Lower lobe of right lung (tissue), 2 donors: ENCODE measurements around the gene RAB40A. TPM values are rescaled to one million over a fixed set of nuclear protein-coding genes. Genes with fewer than 3 reads are reported as not detected.

Experiments
- ATAC-seq, 2 donors: fragments of 200-7000 bp; cut with Tn5 transposase; one replicate each; pipeline ENCODE4 v1.9.1; 2020 to 2022; ENCODE audit warnings: mild to moderate bottlenecking in 2 of 2, moderate library complexity in 2 of 2
- DNase-seq: peaks from one replicate; pipeline ENCODE4 v3.0.0-alpha.2; 2020
- H3K27ac ChIP-seq: fragments of 200-600 bp; one replicate; pipeline ENCODE4 v1.8.0; 2022
- H3K27me3 ChIP-seq: fragments of 200-600 bp; one replicate; pipeline ENCODE4 v1.8.0; 2022; ENCODE audit warnings: low read depth
- H3K36me3 ChIP-seq: fragments of 200-600 bp; one replicate; pipeline ENCODE4 v1.8.0; 2022; ENCODE audit warnings: mild to moderate bottlenecking
- H3K4me1 ChIP-seq: fragments of 200-600 bp; one replicate; pipeline ENCODE4 v1.8.0; 2022
- H3K4me3 ChIP-seq: fragments of 200-600 bp; one replicate; pipeline ENCODE4 v1.8.0; 2022; ENCODE audit warnings: mild to moderate bottlenecking
- H3K9me3 ChIP-seq: fragments of 200-600 bp; one replicate; pipeline ENCODE4 v1.8.0; 2022
- intact Hi-C: fragments of 100-400 bp; cut with DNase I; formaldehyde crosslinking; loops from one replicate; pipeline ENCODE4 v1.11.0; 2022
- total RNA-seq: library from RNA; stranded (reverse); fragmentation: NEBNext Ultra II Directional; extraction: Animal tissue kit (Norgen Biotek cat#: 25700); gene quantifications from one replicate; pipeline ENCODE4 v1.2.1, GENCODE V29; 2021
- TF ChIP-seq, protein P1 (sequence below): fragments of 200-600 bp; IDR thresholded peaks from one replicate; pipeline ENCODE4 v1.8.0; 2022; ENCODE audit warnings: antibody characterized with exemption, mild to moderate bottlenecking
- donor health status: DM: no; HTN: yes; CAD: no; lungs with severe emphysema.

RAB40A gene
- total RNA-seq, 1 donor from 2014 or later = 0.53 TPM

DNA sequence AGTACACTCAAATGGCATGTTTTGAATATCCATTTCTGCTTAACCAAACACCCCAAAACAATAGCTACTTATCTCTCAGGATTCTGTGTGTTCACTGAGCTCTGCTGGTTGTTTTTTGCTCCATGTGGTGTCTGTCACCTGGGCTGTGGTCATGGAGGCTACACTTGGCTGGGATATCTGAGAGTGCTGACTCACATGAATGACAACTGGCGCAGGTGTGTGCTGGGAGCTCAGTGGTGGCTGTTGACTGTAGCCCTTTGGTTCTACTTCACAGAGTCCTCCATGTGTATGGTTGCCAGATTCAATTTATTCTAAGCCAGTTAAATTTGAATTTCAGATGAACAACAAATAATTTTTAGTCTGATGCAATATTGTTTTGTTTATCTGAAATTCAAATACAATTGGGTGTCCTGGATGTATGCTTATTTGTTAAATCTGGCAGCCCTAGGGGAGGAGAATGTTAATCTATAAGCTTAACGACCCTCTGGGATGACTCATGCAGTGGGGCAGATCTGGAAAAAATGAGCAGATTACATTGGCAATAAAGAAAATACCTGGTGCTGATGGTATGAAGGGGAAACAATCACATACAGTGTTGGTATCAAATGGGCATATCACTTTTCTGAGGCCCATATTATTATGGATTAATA is 37.8 kb upstream of the RAB40A start:
- no peaks in the 10 kb centered on the region for H3K9me3 ChIP-seq
- DNase-seq (no peak), ATAC-seq (no peak)
- intact Hi-C loops = no loop called here
- TF ChIP-seq, protein P1, sequence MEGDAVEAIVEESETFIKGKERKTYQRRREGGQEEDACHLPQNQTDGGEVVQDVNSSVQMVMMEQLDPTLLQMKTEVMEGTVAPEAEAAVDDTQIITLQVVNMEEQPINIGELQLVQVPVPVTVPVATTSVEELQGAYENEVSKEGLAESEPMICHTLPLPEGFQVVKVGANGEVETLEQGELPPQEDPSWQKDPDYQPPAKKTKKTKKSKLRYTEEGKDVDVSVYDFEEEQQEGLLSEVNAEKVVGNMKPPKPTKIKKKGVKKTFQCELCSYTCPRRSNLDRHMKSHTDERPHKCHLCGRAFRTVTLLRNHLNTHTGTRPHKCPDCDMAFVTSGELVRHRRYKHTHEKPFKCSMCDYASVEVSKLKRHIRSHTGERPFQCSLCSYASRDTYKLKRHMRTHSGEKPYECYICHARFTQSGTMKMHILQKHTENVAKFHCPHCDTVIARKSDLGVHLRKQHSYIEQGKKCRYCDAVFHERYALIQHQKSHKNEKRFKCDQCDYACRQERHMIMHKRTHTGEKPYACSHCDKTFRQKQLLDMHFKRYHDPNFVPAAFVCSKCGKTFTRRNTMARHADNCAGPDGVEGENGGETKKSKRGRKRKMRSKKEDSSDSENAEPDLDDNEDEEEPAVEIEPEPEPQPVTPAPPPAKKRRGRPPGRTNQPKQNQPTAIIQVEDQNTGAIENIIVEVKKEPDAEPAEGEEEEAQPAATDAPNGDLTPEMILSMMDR = no peak
- no peaks in the 10 kb centered on the region for H3K36me3 ChIP-seq
- no peak overlapping the region for H3K27ac ChIP-seq
- no peaks in the 10 kb centered on the region for H3K4me1 ChIP-seq
- H3K27me3 ChIP-seq = no peaks in the 10 kb centered on the region
- H3K4me3 ChIP-seq = no peak overlapping the region

DNA sequence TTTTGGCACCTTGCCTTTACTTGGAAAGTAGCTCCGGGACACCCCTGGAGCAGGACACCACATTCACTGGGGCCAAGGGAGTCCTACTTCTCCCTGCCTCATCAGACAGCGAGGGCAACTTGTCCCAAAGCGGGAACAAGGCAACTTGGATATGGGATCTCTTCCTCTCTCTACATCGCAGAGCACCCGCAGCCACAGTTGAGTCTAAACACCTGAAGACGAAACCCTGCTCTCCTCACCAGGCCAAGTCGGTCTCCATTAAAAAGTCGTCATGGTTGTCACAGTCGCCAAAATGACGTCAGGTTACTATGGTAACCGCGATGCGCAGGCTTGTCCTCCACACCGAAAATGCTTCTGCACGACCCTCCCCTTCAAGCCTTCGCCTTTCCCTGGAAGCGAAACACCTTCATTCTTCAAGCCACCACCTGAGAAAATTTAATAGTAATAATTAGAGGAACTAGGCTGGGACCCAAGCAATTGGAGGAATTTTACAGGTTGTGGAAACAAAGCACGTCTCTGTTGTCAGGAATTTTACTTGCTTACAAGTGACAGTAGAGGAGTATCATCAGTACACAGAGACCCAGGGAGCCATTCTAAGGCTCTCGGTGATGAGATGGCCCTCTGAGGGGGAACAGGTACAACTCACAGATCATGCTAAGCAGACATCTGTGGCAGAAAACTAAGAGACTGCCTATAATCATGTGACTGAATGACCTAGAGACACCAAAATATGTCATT is 35.6 kb upstream of the RAB40A start:
- H3K9me3 ChIP-seq = no peaks in the 10 kb centered on the region
- H3K27ac ChIP-seq = no peak overlapping the region
- H3K27me3 ChIP-seq = no peaks in the 10 kb centered on the region
- peak overlapping the region; percentile 32 for H3K4me3 ChIP-seq
- TF ChIP-seq, protein P1 = no peak
- no peaks in the 10 kb centered on the region for H3K36me3 ChIP-seq
- intact Hi-C loops = no loop called here
- DNase-seq (no peak), ATAC-seq (peak in 1 of 2 donors; percentile 64)
- no peaks in the 10 kb centered on the region for H3K4me1 ChIP-seq

DNA sequence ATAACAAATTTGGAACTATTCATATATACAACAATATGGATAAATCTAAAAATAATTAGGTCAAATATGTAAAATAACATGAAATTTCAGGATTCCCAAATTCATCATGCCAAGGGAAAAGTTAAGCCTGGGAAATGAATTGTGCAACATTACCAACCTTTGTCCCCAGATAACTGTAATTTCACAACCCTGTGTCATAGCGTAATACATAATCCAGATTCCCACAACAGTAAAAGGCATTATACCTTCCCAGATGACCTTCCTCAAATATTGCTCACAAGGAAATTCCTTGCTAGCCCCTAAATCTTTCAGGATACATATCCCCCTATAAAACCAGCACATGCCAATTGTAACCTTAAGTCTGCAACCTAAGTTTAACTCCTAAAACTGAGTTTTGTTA is 32.9 kb upstream of the RAB40A start:
- ATAC-seq (no peak), DNase-seq (no peak)
- intact Hi-C loops = no loop called here
- no peak overlapping the region for H3K4me3 ChIP-seq
- H3K4me1 ChIP-seq = no peaks in the 10 kb centered on the region
- no peaks in the 10 kb centered on the region for H3K36me3 ChIP-seq
- H3K9me3 ChIP-seq = no peaks in the 10 kb centered on the region
- H3K27ac ChIP-seq = no peak overlapping the region
- no peaks in the 10 kb centered on the region for H3K27me3 ChIP-seq
- TF ChIP-seq, protein P1 = no peak

DNA sequence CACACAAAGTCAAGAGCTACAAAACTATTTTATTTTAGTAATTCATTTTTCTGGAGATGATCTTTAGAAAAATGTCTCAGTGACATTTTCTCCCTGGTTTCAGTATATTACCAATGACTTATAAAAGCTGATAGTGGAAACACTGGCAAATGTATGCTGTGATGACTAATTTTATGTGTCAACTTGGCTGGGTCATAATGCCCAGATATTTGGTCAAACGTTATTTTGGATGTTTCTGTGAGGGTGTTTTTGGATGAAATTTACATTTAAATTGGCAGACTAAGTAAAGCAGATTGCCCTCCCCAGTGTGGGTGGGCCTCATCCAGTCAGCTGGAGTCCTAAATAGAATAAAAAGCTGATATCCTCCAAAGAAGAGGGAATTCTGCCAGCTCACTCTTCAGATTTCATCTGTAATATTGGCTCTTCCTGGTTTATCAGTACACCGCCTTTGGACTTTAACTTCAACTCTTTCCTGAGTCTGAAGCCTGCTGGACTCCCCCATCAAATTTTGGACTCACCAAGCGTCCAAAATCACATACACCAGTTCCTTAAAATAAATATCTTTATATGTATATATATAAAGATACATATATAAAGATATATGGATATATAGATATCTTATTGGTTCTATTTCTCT is 31.2 kb upstream of the RAB40A start:
- H3K36me3 ChIP-seq = no peaks in the 10 kb centered on the region
- TF ChIP-seq, protein P1 = no peak
- no peaks in the 10 kb centered on the region for H3K27me3 ChIP-seq
- ATAC-seq (no peak), DNase-seq (no peak)
- intact Hi-C loops = no loop called here
- H3K9me3 ChIP-seq = no peaks in the 10 kb centered on the region
- no peaks in the 10 kb centered on the region for H3K4me1 ChIP-seq
- no peak overlapping the region for H3K27ac ChIP-seq
- H3K4me3 ChIP-seq = no peak overlapping the region

DNA sequence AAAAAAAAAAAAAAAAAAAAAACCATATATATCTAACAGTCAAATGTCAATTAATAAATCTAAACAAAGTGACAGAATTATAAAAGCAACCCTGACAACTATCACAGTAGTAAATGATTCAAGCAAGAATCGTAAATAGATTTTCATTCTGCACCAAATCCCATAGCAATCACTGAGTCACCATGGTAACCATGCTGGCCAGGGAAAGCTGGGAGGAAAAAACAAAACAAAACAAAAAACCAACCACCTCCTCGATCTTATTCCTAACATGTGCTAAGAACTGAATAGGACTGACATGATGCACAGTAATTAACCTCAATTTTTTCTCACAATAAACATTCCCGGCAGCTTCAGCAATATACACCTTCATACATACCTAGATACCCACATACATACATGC is 30.6 kb upstream of the RAB40A start:
- no peak for DNase-seq
- no peak for ATAC-seq
- Histone ChIP-seq H3K9me3 (no peaks in the 10 kb centered on the region), H3K27ac (no peak overlapping the region), H3K36me3 (no peaks in the 10 kb centered on the region), H3K27me3 (no peaks in the 10 kb centered on the region), H3K4me1 (no peaks in the 10 kb centered on the region), H3K4me3 (no peak overlapping the region)
- intact Hi-C loops = no loop called here
- TF ChIP-seq, protein P1 = no peak
